GM12873 (cell line): ENCODE results near the gene PLEKHM2.

Experiments
- CTCF ChIP-seq: IDR thresholded peaks from 2 replicates; pipeline ENCODE4 v1.5.1; 2012; ENCODE audit warnings: low read depth, mild to moderate bottlenecking, moderate library complexity, low read length, control low read depth; ENCODE audit not compliant: insufficient read depth; ENCODE audit errors: missing control alignments

PLEKHM2 gene

GRCh38 chr1:15753776-15754175, 69.7 kb downstream of the PLEKHM2 start:
- TF ChIP-seq CTCF: no peak

- no peak for TF ChIP-seq CTCF
Measured at GRCh38 chr1:15755021-15755645, 71.0 kb downstream of the PLEKHM2 start.

GRCh38 chr1:15755646-15756040, 71.5 kb downstream of the PLEKHM2 start:
- TF ChIP-seq CTCF: no peak

- no peak for TF ChIP-seq CTCF
Measured at GRCh38 chr1:15756143-15757015, 72.3 kb downstream of the PLEKHM2 start.

GRCh38 chr1:15757016-15757543, 73.0 kb downstream of the PLEKHM2 start:
- no peak for TF ChIP-seq CTCF

GRCh38 chr1:15757575-15758342, 73.6 kb downstream of the PLEKHM2 start:
- no peak for TF ChIP-seq CTCF
